ENCODE results near the gene CNGB1. TPM values are rescaled to one million over a fixed set of nuclear protein-coding genes. Genes with fewer than 3 reads are reported as not detected.

CNGB1 gene
- total RNA-seq, 1 experiment from 2014 or later: not detected

GRCh38 chr16:57878586-57878985 is 92.3 kb downstream of the CNGB1 start:
- CTCF ChIA-PET: no interaction called here

More at GRCh38 chr16:57878586-57878985, 92.3 kb downstream of the CNGB1 start:
- RAD21 ChIA-PET (ENCODE audit: low non-redundant PET in 1 of 2, low total read pairs in 2 of 2, uncharacterized antibody in 2 of 2, unreplicated experiment in 2 of 2): no interaction called here
- Histone ChIP-seq H3K9ac (ENCODE audit: low read length) (no peak overlapping the region), H3K4me3 (replicated peaks in 1 of 2; ENCODE audit: low read depth in 1 of 2, low read length in 2 of 2) (no peak overlapping the region), H3K27me3 (ENCODE audit: insufficient read depth, low read length) (no peaks in the 10 kb centered on the region; the same call in 1 of the 2 replicates), H3K27ac (ENCODE audit: low read depth, low read length) (no peak overlapping the region), H3K36me3 (ENCODE audit: control insufficient read depth in 1 of 2, insufficient read depth in 2 of 2, low read length in 2 of 2) (no peaks in the 10 kb centered on the region), H3K4me1 (ENCODE audit: control insufficient read depth in 1 of 2, insufficient read depth in 2 of 2, low read length in 2 of 2) (no peaks in the 10 kb centered on the region), H3K9me2 (ENCODE audit: insufficient read depth) (no peaks in the 10 kb centered on the region), H2AFZ (ENCODE audit: low read depth, low read length, poor library complexity, severe bottlenecking) (no peak overlapping the region), H3K4me2 (ENCODE audit: low read length) (no peak overlapping the region), H4K20me1 (ENCODE audit: insufficient read depth) (no peaks in the 10 kb centered on the region), H3K79me2 (ENCODE audit: insufficient read depth, low read length) (no peaks in the 10 kb centered on the region), H3K9me3 (ENCODE audit: control insufficient read depth in 1 of 2, insufficient read depth in 1 of 2, low read depth in 1 of 2, low read length in 2 of 2) (no peaks in the 10 kb centered on the region)
- POLR2A ChIA-PET: no interaction called here
- DNase-seq (ENCODE audit: low read depth, low spot score) (no peak), ATAC-seq (no peak)
- intact Hi-C loops (cut with micrococcal nuclease): no loop called here
- no TSS peak for BruUV-seq (replicated peaks)
- TF ChIP-seq ELF1 (IDR thresholded peaks at IDR 0.05; ENCODE audit: borderline replicate concordance, low read depth) (no peak), ZNF274 (IDR thresholded peaks at IDR 0.05; ENCODE audit: low read depth, low read length) (no peak), CTCF (IDR thresholded peaks at IDR 0.05 in 2 of 3, conservative IDR thresholded peaks at IDR 0.05 in 1 of 3; ENCODE audit: borderline replicate concordance in 1 of 3, insufficient read depth in 1 of 3, low read depth in 2 of 3, low read length in 2 of 3) (no peak), ZFX (IDR thresholded peaks at IDR 0.05) (no peak), MAX (IDR thresholded peaks at IDR 0.05) (no peak), YY1 (IDR thresholded peaks at IDR 0.05; ENCODE audit: extremely low read depth, insufficient replicate concordance, low read depth, low read length) (no peak), POLR2AphosphoS5 (IDR thresholded peaks at IDR 0.05; ENCODE audit: low read depth, low read length) (no peak), SP1 (IDR thresholded peaks at IDR 0.05; ENCODE audit: low read depth) (no peak), CEBPB (IDR thresholded peaks at IDR 0.05; ENCODE audit: low read depth) (no peak), SRF (IDR thresholded peaks at IDR 0.05; ENCODE audit: low read depth) (no peak), JUND (IDR thresholded peaks at IDR 0.05) (no peak), RAD21 (IDR thresholded peaks at IDR 0.05; ENCODE audit: low read depth) (no peak)

All from HCT116 (cell line).